SK-N-SH (cell line): Measurements from ENCODE around the gene SVOP. TPM values are rescaled to one million over a fixed set of nuclear protein-coding genes. Genes with fewer than 3 reads are reported as not detected.

Experiments used
- CTCF ChIA-PET: fragments of 300-600, 350-600 bp; formaldehyde crosslinking; extraction: SDS; loops from one replicate; lab custom pipeline; 2021; lab: Yijun Ruan, JAX
- POLR2A ChIA-PET: fragments of 350-600 bp; sonication (Branson Sonifier 250); formaldehyde crosslinking; extraction: SDS; loops from one replicate; lab custom pipeline; 2020; ENCODE audit warnings: antibody characterized with exemption, inconsistent platforms; lab: Yijun Ruan, JAX
- DNase-seq: peaks from one replicate; pipeline ENCODE4 v3.0.0; 2012
- H2AFZ ChIP-seq: fragments of 200-600 bp; sonication (generic); 2 replicates; pipeline ENCODE4 v1.8.1; 2016; ENCODE audit warnings: antibody characterized with exemption, mild to moderate bottlenecking, low read depth
- H3F3A ChIP-seq: fragments of 200-600 bp; sonication (generic); replicated peaks from 2 replicates; pipeline ENCODE3; 2016; ENCODE audit warnings: antibody characterized with exemption, mild to moderate bottlenecking; ENCODE audit not compliant: insufficient read depth
- H3K27ac ChIP-seq, 2 experiments: fragments of 200-500 bp in 1 of 2; fragments of 200-600 bp in 1 of 2; sonication (Bioruptor generic) in 1 of 2; sonication (generic), shearing (Covaris generic) in 1 of 2; 2 replicates each; pipeline versions ENCODE4 v1.5.1 to v1.6.1; 2014 to 2016; ENCODE audit warnings: low read depth in 2 of 2, inconsistent platforms in 1 of 2, low read length in 1 of 2, mild to moderate bottlenecking in 1 of 2, mixed read lengths in 1 of 2
- H3K27me3 ChIP-seq: fragments of 200-600 bp; sonication (generic), shearing (Covaris generic); 2 replicates; pipeline ENCODE4 v1.6.1; 2016; ENCODE audit warnings: mixed run types; ENCODE audit not compliant: insufficient read depth
- H3K36me3 ChIP-seq, 2 experiments: fragments of 200-500 bp in 1 of 2; fragments of 200-600 bp in 1 of 2; sonication (Bioruptor generic) in 1 of 2; sonication (generic) in 1 of 2; replicated peaks in 1 of 2; 2 replicates each; pipeline versions ENCODE3 to v1.5.1; 2014 to 2016; ENCODE audit warnings: low read length in 1 of 2, mild to moderate bottlenecking in 1 of 2; ENCODE audit not compliant: insufficient read depth in 2 of 2, control insufficient read depth in 1 of 2
- H3K4me1 ChIP-seq, 2 experiments: fragments of 200-500 bp in 1 of 2; fragments of 200-600 bp in 1 of 2; sonication (Bioruptor generic) in 1 of 2; sonication (generic), shearing (Covaris generic) in 1 of 2; 2 replicates each; pipeline versions ENCODE4 v1.5.1 to v1.6.1; 2014 to 2016; ENCODE audit warnings: low read depth in 1 of 2, low read length in 1 of 2, mixed run types in 1 of 2; ENCODE audit not compliant: insufficient read depth in 2 of 2, control insufficient read depth in 1 of 2
- H3K4me2 ChIP-seq: fragments of 200-600 bp; sonication (generic), shearing (Covaris generic); 2 replicates; pipeline ENCODE4 v1.6.1; 2017; ENCODE audit warnings: mixed run types
- H3K4me3 ChIP-seq, 2 experiments: fragments of 200-500 bp in 1 of 2; fragments of 200-600 bp in 1 of 2; sonication (Bioruptor generic) in 1 of 2; sonication (generic), shearing (Covaris generic) in 1 of 2; 2 replicates each; pipeline versions ENCODE4 v1.5.1 to v1.8.1; 2014 to 2016; ENCODE audit warnings: low read depth in 2 of 2, inconsistent platforms in 1 of 2, low read length in 1 of 2, mild to moderate bottlenecking in 1 of 2, mixed read lengths in 1 of 2, moderate library complexity in 1 of 2
- H3K79me2 ChIP-seq: fragments of 200-600 bp; sonication (generic); 2 replicates; pipeline ENCODE4 v1.8.1; 2017; ENCODE audit warnings: mild to moderate bottlenecking; ENCODE audit not compliant: insufficient read depth
- H3K9ac ChIP-seq: fragments of 200-600 bp; sonication (generic); 2 replicates; pipeline ENCODE4 v1.6.1; 2017; ENCODE audit warnings: mixed run types
- H3K9me2 ChIP-seq: fragments of 200-600 bp; sonication (generic); 2 replicates; pipeline ENCODE4 v1.6.1; 2017; ENCODE audit warnings: mixed run types
- H3K9me3 ChIP-seq: fragments of 200-600 bp; sonication (generic); 2 replicates; pipeline ENCODE4 v1.6.1; 2017; ENCODE audit warnings: mixed run types, mild to moderate bottlenecking, moderate library complexity
- H4K20me1 ChIP-seq: fragments of 200-600 bp; sonication (generic); 2 replicates; pipeline ENCODE4 v1.6.1; 2017; ENCODE audit warnings: mild to moderate bottlenecking, mixed run types; ENCODE audit not compliant: insufficient read depth
- EP300 ChIP-seq, 2 experiments: IDR thresholded peaks; 2 replicates each; pipeline versions ENCODE4 v1.4.0 to v1.6.1; 2012; ENCODE audit warnings: borderline replicate concordance in 1 of 2, low read depth in 1 of 2, low read length in 1 of 2
- FOXJ3 ChIP-seq: sonication (generic); formaldehyde crosslinking; IDR thresholded peaks from 2 replicates; pipeline ENCODE4 v1.5.1; 2020; ENCODE audit warnings: mild to moderate bottlenecking, missing genetic modification reagents
- FOXM1 ChIP-seq: IDR thresholded peaks from 2 replicates; pipeline ENCODE4 v1.4.0; 2012; ENCODE audit warnings: low read depth, mild to moderate bottlenecking
- GATA2 ChIP-seq: sonication (generic); formaldehyde crosslinking; IDR thresholded peaks from 2 replicates; pipeline ENCODE4 v1.5.0; 2020; ENCODE audit warnings: mild to moderate bottlenecking, missing genetic modification reagents
- JUND ChIP-seq: IDR thresholded peaks from 2 replicates; pipeline ENCODE4 v1.4.0; 2012
- MEF2A ChIP-seq: IDR thresholded peaks from 2 replicates; pipeline ENCODE4 v1.4.0; 2012; ENCODE audit warnings: low read depth, borderline replicate concordance
- NRF1 ChIP-seq: IDR thresholded peaks from 2 replicates; pipeline ENCODE4 v1.6.1; 2012; ENCODE audit warnings: low read depth, mild to moderate bottlenecking, low read length
- POLR2AphosphoS5 ChIP-seq: IDR thresholded peaks from 2 replicates; pipeline ENCODE4 v1.6.1; 2012; ENCODE audit warnings: low read depth, low read length
- RAD21 ChIP-seq: IDR thresholded peaks from 2 replicates; pipeline ENCODE4 v1.6.1; 2012; ENCODE audit warnings: mild to moderate bottlenecking, low read length
- RXRA ChIP-seq: IDR thresholded peaks from 2 replicates; pipeline ENCODE4 v1.4.0; 2012; ENCODE audit warnings: low read depth, mild to moderate bottlenecking, borderline replicate concordance
- SIN3A ChIP-seq: IDR thresholded peaks from 2 replicates; pipeline ENCODE4 v1.6.1; 2012; ENCODE audit warnings: low read depth, mild to moderate bottlenecking, low read length, moderate library complexity, borderline replicate concordance
- SMC3 ChIP-seq: IDR thresholded peaks from 2 replicates; pipeline ENCODE4 v1.6.1; 2012; ENCODE audit warnings: low read depth, low read length, improper control_type of control experiment
- TAF1 ChIP-seq: IDR thresholded peaks from 2 replicates; pipeline ENCODE4 v1.6.1; 2012; ENCODE audit warnings: low read depth, mild to moderate bottlenecking, low read length, moderate library complexity, borderline replicate concordance
- WGBS: methylation state at CpG from one replicate; pipeline ENCODE4 v1.1.6; 2017; ENCODE audit warnings: low lambda C conversion rate; 5-methylcytosine and 5-hydroxymethylcytosine counted together
- polyA plus RNA-seq, 3 experiments: library from polyadenylated mRNA; depleted of rRNA; stranded (reverse); fragments of >200 nt; gene quantifications; 2 replicates each; pipeline ENCODE4 v1.2.3, GENCODE V29; 2012
- TF ChIP-seq, protein P1 (sequence below): IDR thresholded peaks from 2 replicates; pipeline ENCODE4 v1.4.0; 2012; ENCODE audit warnings: low read depth, borderline replicate concordance
- TF ChIP-seq, protein P2 (sequence below): IDR thresholded peaks from 2 replicates; pipeline ENCODE4 v1.4.0; 2012; ENCODE audit warnings: low read depth, borderline replicate concordance
- TF ChIP-seq, protein P3 (sequence below): fragments of 200-600 bp; sonication (generic); IDR thresholded peaks from 2 replicates; pipeline ENCODE4 v1.6.1; 2017; ENCODE audit warnings: antibody characterized with exemption, mild to moderate bottlenecking, moderate library complexity

Gene SVOP
- polyA plus RNA-seq, 1 of the 3 experiments (the other 2 are of a cell fraction) = 0.07 TPM

DNA sequence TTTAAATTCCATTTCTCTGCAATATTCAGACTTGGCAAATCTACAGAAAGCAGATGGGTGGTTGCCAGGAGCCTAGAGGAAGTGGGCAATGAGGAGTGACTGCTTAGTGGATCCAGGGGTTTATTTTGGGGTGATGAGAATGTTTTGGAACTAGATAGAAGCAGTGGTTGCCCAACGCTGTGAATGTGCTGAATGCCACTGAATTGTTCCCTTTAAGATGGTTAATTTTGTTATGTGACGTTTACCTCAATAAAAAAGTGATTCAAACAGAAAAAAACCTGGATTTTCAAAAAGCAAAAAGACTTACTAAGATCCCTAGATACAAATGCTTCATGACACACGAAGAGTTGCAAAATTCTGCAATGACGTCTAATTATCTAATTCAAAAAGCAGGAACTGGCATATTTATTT lies 106.7 kb downstream of the SVOP start (continued):
- TF ChIP-seq GATA2 (CRISPR knock-in tag) (no peak), FOXM1 (no peak), TAF1 (no peak), NRF1 (no peak), SMC3 (no peak), SIN3A (no peak)
- TF ChIP-seq, protein P1, sequence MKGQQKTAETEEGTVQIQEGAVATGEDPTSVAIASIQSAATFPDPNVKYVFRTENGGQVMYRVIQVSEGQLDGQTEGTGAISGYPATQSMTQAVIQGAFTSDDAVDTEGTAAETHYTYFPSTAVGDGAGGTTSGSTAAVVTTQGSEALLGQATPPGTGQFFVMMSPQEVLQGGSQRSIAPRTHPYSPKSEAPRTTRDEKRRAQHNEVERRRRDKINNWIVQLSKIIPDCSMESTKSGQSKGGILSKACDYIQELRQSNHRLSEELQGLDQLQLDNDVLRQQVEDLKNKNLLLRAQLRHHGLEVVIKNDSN = no peak

DNA sequence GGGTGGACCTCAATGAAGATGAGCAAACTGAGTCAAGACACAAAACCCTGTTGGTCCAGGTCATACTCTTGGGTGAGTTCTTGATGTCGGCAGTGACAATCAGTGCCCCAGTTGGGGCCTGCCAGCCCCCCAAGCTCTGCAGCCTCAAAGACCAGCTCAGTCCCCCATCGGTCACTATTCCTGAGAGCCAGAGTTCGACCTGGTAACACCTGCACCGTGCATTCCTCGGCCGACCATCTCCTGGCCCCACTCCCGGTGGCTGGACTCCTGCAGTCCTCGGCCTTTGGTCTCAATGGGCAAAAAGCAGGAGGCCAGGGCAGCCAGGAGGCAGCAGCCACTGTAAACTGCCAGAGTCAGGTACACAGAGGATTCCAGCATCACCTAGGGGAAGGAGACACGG lies 108.5 kb downstream of the SVOP start:
- H3K4me2 ChIP-seq = no peak overlapping the region
- 80% methylated on average over 1 of the region's 9 CpGs for WGBS
- no peak overlapping the region for H3K9ac ChIP-seq
- H2AFZ ChIP-seq = no peak overlapping the region
- no peaks in the 10 kb centered on the region for H3K79me2 ChIP-seq
- no peaks in the 10 kb centered on the region for H3K4me1 ChIP-seq
- DNase-seq = no peak
- ChIA-PET POLR2A (no interaction called here), CTCF (interaction anchor here (1.0 to 2.0 kb wide), 2 partner anchors 21 to 38 kb away, joined by 3 to 6 read pairs; no protein-coding TSS in a partner anchor)
- no peaks in the 10 kb centered on the region for H3K27me3 ChIP-seq
- no peaks in the 10 kb centered on the region for H3F3A ChIP-seq
- TF ChIP-seq, protein P2, sequence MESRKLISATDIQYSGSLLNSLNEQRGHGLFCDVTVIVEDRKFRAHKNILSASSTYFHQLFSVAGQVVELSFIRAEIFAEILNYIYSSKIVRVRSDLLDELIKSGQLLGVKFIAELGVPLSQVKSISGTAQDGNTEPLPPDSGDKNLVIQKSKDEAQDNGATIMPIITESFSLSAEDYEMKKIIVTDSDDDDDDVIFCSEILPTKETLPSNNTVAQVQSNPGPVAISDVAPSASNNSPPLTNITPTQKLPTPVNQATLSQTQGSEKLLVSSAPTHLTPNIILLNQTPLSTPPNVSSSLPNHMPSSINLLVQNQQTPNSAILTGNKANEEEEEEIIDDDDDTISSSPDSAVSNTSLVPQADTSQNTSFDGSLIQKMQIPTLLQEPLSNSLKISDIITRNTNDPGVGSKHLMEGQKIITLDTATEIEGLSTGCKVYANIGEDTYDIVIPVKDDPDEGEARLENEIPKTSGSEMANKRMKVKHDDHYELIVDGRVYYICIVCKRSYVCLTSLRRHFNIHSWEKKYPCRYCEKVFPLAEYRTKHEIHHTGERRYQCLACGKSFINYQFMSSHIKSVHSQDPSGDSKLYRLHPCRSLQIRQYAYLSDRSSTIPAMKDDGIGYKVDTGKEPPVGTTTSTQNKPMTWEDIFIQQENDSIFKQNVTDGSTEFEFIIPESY = no peak
- TF ChIP-seq JUND = no peak
- TF ChIP-seq RAD21 = no peak
- no peak for TF ChIP-seq GATA2 (CRISPR knock-in tag)
- TF ChIP-seq MEF2A = no peak
- TF ChIP-seq, protein P3, sequence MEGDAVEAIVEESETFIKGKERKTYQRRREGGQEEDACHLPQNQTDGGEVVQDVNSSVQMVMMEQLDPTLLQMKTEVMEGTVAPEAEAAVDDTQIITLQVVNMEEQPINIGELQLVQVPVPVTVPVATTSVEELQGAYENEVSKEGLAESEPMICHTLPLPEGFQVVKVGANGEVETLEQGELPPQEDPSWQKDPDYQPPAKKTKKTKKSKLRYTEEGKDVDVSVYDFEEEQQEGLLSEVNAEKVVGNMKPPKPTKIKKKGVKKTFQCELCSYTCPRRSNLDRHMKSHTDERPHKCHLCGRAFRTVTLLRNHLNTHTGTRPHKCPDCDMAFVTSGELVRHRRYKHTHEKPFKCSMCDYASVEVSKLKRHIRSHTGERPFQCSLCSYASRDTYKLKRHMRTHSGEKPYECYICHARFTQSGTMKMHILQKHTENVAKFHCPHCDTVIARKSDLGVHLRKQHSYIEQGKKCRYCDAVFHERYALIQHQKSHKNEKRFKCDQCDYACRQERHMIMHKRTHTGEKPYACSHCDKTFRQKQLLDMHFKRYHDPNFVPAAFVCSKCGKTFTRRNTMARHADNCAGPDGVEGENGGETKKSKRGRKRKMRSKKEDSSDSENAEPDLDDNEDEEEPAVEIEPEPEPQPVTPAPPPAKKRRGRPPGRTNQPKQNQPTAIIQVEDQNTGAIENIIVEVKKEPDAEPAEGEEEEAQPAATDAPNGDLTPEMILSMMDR = no peak
- no peak for TF ChIP-seq FOXJ3
- TF ChIP-seq SIN3A = no peak
- no peak for TF ChIP-seq RXRA
- no peak for TF ChIP-seq POLR2AphosphoS5
- TF ChIP-seq EP300 (IDR thresholded peaks at IDR 0.05; ENCODE audit: borderline replicate concordance in 1 of 2, low read depth in 1 of 2, low read length in 1 of 2) = no peak
- no peak for TF ChIP-seq TAF1
- TF ChIP-seq, protein P1 = no peak
- TF ChIP-seq, all 33 proteins: peak for 0
- H3K4me3 ChIP-seq = no peak overlapping the region
- H3K9me3 ChIP-seq = no peaks in the 10 kb centered on the region
- no peaks in the 10 kb centered on the region for H4K20me1 ChIP-seq
- no peaks in the 10 kb centered on the region for H3K9me2 ChIP-seq
- no peak overlapping the region for H3K27ac ChIP-seq
- H3K36me3 ChIP-seq = no peaks in the 10 kb centered on the region
